ENCODE data around the gene KHSRP.

GRCh38 chr19:6433165-6433564 lies 8.6 kb upstream of the KHSRP start:
- TF ChIP-seq EZH2phosphoT487 (IDR thresholded peaks at IDR 0.05; ENCODE audit: borderline replicate concordance), result no peak
- TF ChIP-seq, protein P1, sequence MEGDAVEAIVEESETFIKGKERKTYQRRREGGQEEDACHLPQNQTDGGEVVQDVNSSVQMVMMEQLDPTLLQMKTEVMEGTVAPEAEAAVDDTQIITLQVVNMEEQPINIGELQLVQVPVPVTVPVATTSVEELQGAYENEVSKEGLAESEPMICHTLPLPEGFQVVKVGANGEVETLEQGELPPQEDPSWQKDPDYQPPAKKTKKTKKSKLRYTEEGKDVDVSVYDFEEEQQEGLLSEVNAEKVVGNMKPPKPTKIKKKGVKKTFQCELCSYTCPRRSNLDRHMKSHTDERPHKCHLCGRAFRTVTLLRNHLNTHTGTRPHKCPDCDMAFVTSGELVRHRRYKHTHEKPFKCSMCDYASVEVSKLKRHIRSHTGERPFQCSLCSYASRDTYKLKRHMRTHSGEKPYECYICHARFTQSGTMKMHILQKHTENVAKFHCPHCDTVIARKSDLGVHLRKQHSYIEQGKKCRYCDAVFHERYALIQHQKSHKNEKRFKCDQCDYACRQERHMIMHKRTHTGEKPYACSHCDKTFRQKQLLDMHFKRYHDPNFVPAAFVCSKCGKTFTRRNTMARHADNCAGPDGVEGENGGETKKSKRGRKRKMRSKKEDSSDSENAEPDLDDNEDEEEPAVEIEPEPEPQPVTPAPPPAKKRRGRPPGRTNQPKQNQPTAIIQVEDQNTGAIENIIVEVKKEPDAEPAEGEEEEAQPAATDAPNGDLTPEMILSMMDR (conservative IDR thresholded peaks at IDR 0.05; ENCODE audit: low read length), result no peak
